Smooth muscle cell (in vitro differentiated cells): ENCODE data around the gene OSBP. TPM values are rescaled to one million over a fixed set of nuclear protein-coding genes. Genes with fewer than 3 reads are reported as not detected.

ENCODE experiments used
- DNase-seq: peaks from one replicate; lab custom pipeline; 2025; ENCODE audit not compliant: unreplicated experiment; lab: John Stamatoyannopoulos, UW
- H2AFZ ChIP-seq: fragments of 200-600 bp; sonication (generic); 2 replicates; pipeline ENCODE4 v1.6.0; 2016; ENCODE audit warnings: antibody characterized with exemption, low read depth, mild to moderate bottlenecking
- H3F3A ChIP-seq: fragments of 200-600 bp; sonication (generic); 2 replicates; pipeline ENCODE4 v1.6.0; 2017; ENCODE audit warnings: antibody characterized with exemption, low read depth
- H3K27ac ChIP-seq: fragments of 200-600 bp; sonication (generic); 2 replicates; pipeline ENCODE4 v1.5.1; 2016; ENCODE audit warnings: low read depth, mild to moderate bottlenecking
- H3K27me3 ChIP-seq: fragments of 200-600 bp; sonication (generic); 2 replicates; pipeline ENCODE4 v1.6.1; 2016; ENCODE audit warnings: low read depth, mild to moderate bottlenecking
- H3K36me3 ChIP-seq: fragments of 200-600 bp; sonication (generic); 2 replicates; pipeline ENCODE4 v1.5.1; 2016; ENCODE audit warnings: low read depth
- H3K4me1 ChIP-seq: fragments of 200-600 bp; sonication (generic); 2 replicates; pipeline ENCODE4 v1.5.1; 2016; ENCODE audit warnings: low read depth
- H3K4me2 ChIP-seq: fragments of 200-600 bp; sonication (generic); 2 replicates; pipeline ENCODE4 v1.6.0; 2016; ENCODE audit warnings: mild to moderate bottlenecking
- H3K4me3 ChIP-seq: fragments of 200-600 bp; sonication (generic); 2 replicates; pipeline ENCODE4 v1.5.1; 2016; ENCODE audit warnings: mild to moderate bottlenecking
- H3K79me2 ChIP-seq: fragments of 200-600 bp; sonication (generic); 2 replicates; pipeline ENCODE4 v1.6.0; 2016; ENCODE audit warnings: low read depth, mild to moderate bottlenecking
- H3K9ac ChIP-seq: fragments of 200-600 bp; sonication (generic); 2 replicates; pipeline ENCODE4 v1.6.0; 2016; ENCODE audit warnings: low read depth
- H3K9me3 ChIP-seq: fragments of 200-600 bp; sonication (generic); replicated peaks from 2 replicates; pipeline ENCODE4 v1.5.1; 2016; ENCODE audit warnings: low read depth
- H4K20me1 ChIP-seq: fragments of 200-600 bp; sonication (generic); 2 replicates; pipeline ENCODE4 v1.6.0; 2016; ENCODE audit warnings: low read depth
- WGBS: methylation state at CpG from one replicate; pipeline ENCODE4 v1.1.7; 2016; ENCODE audit warnings: low lambda C conversion rate; 5-methylcytosine and 5-hydroxymethylcytosine counted together
- polyA plus RNA-seq: library from polyadenylated mRNA; unstranded; fragments of >200 nt; fragmentation: Nextera tagmentation; extraction: Ambion mirVana; gene quantifications from 2 replicates; pipeline ENCODE4 v1.2.1, GENCODE V29; 2016
- total RNA-seq: library from RNA; depleted of rRNA; stranded (reverse); fragments of >200 nt; gene quantifications from 2 replicates; pipeline ENCODE4 v1.2.3, GENCODE V29; 2014
- TF ChIP-seq, protein P1 (sequence below): fragments of 200-600 bp; sonication (generic); IDR thresholded peaks from 2 replicates; pipeline ENCODE4 v1.5.1; 2017; ENCODE audit warnings: borderline replicate concordance, mild to moderate bottlenecking, antibody characterized with exemption; ENCODE audit not compliant: insufficient read depth, poor library complexity, severe bottlenecking

OSBP gene
- total and polyA plus RNA-seq, 2 experiments from 2014 or later, result 35.9 to 40.0 TPM

DNA sequence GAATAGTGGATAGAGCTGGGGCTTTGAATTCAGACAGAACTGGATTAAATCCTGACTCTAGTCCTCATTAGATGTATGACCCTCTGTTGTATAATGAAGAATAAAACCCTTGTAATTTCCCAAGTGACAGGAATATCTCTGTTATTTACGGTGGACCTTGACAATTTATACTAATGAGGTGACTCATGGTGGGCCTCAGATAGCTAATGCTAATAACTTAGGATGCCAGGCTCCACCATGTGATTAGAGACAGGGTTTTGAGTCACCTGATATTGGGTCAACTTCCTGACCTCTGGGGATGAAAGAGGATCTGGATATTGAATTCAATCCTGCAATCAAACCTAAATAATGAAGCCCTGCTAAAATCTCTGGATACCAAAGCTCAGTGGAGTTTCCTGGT lies 33.6 kb downstream of the OSBP start:
- H3K79me2 ChIP-seq, result peaks cover 23% of the 10 kb centered on the region
- no peaks in the 10 kb centered on the region for H3K27me3 ChIP-seq
- no peak overlapping the region for H3K4me2 ChIP-seq
- peaks cover 13% of the 10 kb centered on the region for H4K20me1 ChIP-seq
- H3F3A ChIP-seq, result peaks cover 7% of the 10 kb centered on the region
- no peaks in the 10 kb centered on the region for H3K4me1 ChIP-seq
- H2AFZ ChIP-seq, result no peak overlapping the region
- H3K9me3 ChIP-seq, result no peaks in the 10 kb centered on the region
- no peak overlapping the region for H3K4me3 ChIP-seq
- H3K27ac ChIP-seq, result no peak overlapping the region
- H3K36me3 ChIP-seq, result peaks cover 46% of the 10 kb centered on the region
- 23% methylated on average over 1 of the region's 1 CpG for WGBS
- H3K9ac ChIP-seq, result no peak overlapping the region
- DNase-seq, result no peak
- TF ChIP-seq, protein P1, sequence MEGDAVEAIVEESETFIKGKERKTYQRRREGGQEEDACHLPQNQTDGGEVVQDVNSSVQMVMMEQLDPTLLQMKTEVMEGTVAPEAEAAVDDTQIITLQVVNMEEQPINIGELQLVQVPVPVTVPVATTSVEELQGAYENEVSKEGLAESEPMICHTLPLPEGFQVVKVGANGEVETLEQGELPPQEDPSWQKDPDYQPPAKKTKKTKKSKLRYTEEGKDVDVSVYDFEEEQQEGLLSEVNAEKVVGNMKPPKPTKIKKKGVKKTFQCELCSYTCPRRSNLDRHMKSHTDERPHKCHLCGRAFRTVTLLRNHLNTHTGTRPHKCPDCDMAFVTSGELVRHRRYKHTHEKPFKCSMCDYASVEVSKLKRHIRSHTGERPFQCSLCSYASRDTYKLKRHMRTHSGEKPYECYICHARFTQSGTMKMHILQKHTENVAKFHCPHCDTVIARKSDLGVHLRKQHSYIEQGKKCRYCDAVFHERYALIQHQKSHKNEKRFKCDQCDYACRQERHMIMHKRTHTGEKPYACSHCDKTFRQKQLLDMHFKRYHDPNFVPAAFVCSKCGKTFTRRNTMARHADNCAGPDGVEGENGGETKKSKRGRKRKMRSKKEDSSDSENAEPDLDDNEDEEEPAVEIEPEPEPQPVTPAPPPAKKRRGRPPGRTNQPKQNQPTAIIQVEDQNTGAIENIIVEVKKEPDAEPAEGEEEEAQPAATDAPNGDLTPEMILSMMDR, result no peak

DNA sequence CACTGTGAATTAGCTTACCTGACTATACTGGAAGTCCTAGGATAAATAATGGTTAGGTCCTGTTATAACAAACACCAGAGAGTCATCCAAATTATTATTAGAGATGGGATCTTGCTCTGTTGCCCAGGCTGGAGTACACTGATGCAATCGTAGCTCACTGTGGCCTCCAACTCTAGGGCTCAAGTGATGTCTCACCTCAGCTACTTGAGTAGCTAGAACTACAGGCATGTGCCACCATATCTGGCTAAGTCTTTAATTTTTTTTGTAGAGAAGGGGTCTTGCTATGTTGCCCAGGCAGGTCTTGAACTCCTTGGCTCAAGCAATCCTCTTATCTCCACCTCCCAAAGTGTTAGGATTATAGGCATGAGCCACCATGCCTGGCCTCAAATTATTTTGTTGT lies 37.2 kb downstream of the OSBP start:
- TF ChIP-seq, protein P1, result no peak
- Histone ChIP-seq H4K20me1 (peaks cover 12% of the 10 kb centered on the region), H3K4me3 (no peak overlapping the region), H3K36me3 (peaks cover 36% of the 10 kb centered on the region), H2AFZ (no peak overlapping the region), H3K79me2 (peaks cover 8% of the 10 kb centered on the region), H3F3A (peaks cover 28% of the 10 kb centered on the region), H3K27me3 (no peaks in the 10 kb centered on the region), H3K27ac (no peak overlapping the region), H3K4me2 (no peak overlapping the region), H3K9ac (no peak overlapping the region), H3K4me1 (peaks cover 10% of the 10 kb centered on the region), H3K9me3 (no peaks in the 10 kb centered on the region)
- no peak for DNase-seq
- 100% methylated on average over 1 of the region's 1 CpG for WGBS

DNA sequence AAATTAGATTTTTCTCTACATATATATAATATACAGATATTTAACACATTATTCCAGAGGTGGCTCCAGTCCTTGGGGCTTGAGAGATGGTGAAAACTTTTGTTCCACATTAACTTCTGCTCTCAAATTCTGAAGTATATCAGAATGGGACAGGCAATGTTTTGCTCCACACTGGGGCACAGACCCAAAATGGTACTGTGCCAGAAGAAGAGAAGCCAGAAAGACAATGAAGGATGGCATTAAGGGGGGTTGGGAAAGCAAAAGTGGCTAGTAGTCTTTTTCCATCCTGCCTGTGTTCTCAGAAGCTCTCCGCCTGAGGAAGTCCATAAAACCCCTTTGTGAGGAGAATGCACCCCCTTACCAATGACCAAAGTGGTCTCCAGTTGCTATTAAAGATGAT lies 40.1 kb downstream of the OSBP start:
- no peaks in the 10 kb centered on the region for H4K20me1 ChIP-seq
- DNase-seq, result no peak
- peak overlapping the region; percentile 92 for H3K27ac ChIP-seq

DNA sequence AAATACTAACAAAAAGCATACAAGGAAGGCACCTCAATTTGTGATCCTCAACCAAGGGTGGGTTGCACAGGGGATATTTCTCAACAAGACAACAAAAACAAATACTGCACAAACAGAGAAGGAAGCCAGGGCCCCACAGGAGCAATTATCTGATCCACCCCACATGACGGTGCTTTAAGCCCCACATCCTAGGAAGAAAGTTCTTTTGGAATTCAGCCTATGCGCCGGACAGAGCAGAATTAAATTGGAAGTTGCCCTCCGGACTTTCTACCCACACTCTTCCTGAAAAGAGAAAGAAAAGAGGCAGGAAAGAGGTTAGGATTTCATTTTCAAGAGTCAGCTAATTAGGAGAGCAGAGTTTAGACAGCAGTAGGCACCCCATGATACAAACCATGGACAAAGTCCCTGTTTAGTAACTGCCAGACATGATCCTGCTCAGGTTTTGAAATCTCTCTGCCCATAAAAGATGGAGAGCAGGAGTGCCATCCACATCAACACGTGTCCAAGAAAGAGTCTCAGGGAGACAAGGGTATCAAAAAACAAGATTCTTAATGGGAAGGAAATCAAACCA lies 40.6 kb downstream of the OSBP start:
- H3K27ac ChIP-seq, result peak overlapping the region; percentile 92
- H3K4me3 ChIP-seq, result no peak overlapping the region
- peak overlapping the region; percentile 52 for H3K9ac ChIP-seq
- no peak for DNase-seq
- H4K20me1 ChIP-seq, result no peaks in the 10 kb centered on the region
- H3K79me2 ChIP-seq, result no peaks in the 10 kb centered on the region
- H3K27me3 ChIP-seq, result no peaks in the 10 kb centered on the region
- H3F3A ChIP-seq, result peaks cover 32% of the 10 kb centered on the region
- peaks cover 11% of the 10 kb centered on the region for H3K4me1 ChIP-seq
- peak overlapping the region; percentile 68 for H3K4me2 ChIP-seq
- no peaks in the 10 kb centered on the region for H3K9me3 ChIP-seq
- H3K36me3 ChIP-seq, result peaks cover 25% of the 10 kb centered on the region
- WGBS, result 32% methylated on average over 5 of the region's 5 CpGs
- TF ChIP-seq, protein P1, result no peak
- H2AFZ ChIP-seq, result no peak overlapping the region

More for the DNA sequence above, 40.1 kb downstream of the OSBP start:
- no peak overlapping the region for H2AFZ ChIP-seq
- no peak overlapping the region for H3K9ac ChIP-seq
- 79% methylated on average over 1 of the region's 1 CpG for WGBS
- H3K36me3 ChIP-seq, result peaks cover 25% of the 10 kb centered on the region
- no peaks in the 10 kb centered on the region for H3K27me3 ChIP-seq
- H3K4me3 ChIP-seq, result no peak overlapping the region
- no peaks in the 10 kb centered on the region for H3K79me2 ChIP-seq
- no peaks in the 10 kb centered on the region for H3K9me3 ChIP-seq
- H3F3A ChIP-seq, result peaks cover 32% of the 10 kb centered on the region
- peaks cover 11% of the 10 kb centered on the region for H3K4me1 ChIP-seq
- TF ChIP-seq, protein P1, result no peak
- peak overlapping the region; percentile 68 for H3K4me2 ChIP-seq
